ENCODE results near the gene C14orf180.
"Not testable (repeated sequence)": the region's sequence is repeated elsewhere in the genome, so short reads cannot be mapped to it uniquely, and the experiment has no call there.

The C14orf180 gene

GRCh38 chr14:104611881-104612280 lies 32.3 kb downstream of the C14orf180 start:
- no peak for DNase-seq (ENCODE audit: low read depth)

GRCh38 chr14:104614126-104614812 lies 34.7 kb downstream of the C14orf180 start:
- no peak for DNase-seq (ENCODE audit: low read depth)

DNA sequence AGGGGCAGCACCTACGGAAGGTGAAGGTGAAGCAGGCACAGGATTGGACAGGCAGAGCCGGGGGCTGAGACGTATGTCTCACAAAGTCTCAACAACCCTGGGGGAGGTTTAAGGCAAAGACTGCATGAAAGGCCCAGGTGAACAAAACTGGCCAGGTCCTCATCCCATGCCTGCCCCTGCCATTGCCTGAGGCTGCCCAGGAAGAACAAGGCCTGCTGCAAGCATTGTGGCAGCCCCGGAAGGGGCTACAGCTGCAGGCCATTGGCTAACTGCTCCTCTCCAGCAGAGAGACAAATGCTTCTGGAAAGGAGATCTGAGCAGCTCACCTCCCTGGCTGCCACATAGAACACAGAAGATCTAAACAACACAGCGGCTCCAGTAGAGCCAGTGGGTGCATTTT lies 45.4 kb downstream of the C14orf180 start:
- DNase-seq (ENCODE audit: low read depth) = no peak

- no peak for DNase-seq (ENCODE audit: low read depth)
Measured at GRCh38 chr14:104632781-104633180, 53.2 kb downstream of the C14orf180 start.

DNA sequence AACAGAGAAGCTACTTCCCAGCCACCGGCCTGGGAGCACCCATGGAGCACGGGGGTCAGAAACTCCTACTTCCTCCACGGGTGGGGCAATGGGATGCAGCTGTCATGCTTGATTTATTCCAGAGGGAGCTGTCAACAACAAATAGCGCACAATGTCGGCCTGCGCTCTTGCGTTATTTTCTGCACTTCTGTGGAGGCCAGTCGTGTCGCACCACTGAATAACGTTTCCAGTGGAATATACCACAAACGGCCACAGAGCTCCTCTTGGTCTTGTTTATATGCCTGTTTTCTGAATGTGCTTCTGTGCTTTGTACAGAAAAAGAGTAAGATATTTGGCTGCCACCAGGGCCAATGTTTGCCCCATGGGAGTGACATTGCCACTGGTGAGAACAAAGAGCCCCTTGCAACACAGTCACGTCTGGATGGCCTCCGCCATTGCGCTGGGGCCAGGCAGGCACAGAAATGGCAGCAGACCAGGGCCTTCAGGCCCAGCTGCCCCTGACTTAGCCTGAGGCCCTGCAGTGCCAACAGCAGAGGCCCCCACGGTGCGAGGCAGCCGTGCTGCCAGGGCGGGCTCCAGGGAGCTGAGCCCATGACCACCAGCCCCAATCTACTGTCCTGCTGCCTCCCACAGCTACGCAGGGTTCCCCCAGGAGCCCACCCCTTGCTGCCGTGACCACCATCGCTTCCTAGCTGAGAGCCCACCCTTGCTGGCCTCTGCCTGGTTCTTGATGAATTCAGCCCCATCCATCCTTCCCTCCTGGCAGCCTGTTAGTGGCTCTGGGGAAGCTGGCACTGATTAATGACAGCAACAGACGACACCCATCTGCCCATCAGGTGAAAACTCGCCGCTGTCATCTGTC lies 53.9 kb downstream of the C14orf180 start:
- no peak for DNase-seq (ENCODE audit: low read depth)

GRCh38 chr14:104634138-104634760 lies 54.7 kb downstream of the C14orf180 start:
- DNase-seq (ENCODE audit: low read depth) = no peak

GRCh38 chr14:104634886-104635570 lies 55.5 kb downstream of the C14orf180 start:
- DNase-seq (ENCODE audit: low read depth) = no peak

DNA sequence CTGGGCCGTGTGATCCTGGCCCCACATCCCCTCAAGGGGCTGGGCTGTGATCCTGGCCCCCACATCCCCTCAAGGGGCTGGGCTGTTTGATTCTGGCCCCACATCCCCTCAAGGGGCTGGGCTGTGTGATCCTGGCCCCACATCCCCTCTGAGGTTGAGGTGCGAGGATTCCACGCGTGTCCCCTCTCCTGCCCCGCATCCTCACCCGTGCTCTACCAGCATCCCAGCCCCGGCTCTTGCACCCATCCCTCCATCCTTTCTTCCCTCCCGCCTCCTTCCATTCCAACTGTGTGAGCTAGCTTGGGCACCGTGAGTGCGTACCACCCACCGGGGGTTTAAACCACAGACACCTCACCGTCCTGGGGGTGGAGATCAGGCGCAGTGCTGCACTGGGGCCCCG lies 56.2 kb downstream of the C14orf180 start:
- no peak for DNase-seq (ENCODE audit: low read depth)

DNA sequence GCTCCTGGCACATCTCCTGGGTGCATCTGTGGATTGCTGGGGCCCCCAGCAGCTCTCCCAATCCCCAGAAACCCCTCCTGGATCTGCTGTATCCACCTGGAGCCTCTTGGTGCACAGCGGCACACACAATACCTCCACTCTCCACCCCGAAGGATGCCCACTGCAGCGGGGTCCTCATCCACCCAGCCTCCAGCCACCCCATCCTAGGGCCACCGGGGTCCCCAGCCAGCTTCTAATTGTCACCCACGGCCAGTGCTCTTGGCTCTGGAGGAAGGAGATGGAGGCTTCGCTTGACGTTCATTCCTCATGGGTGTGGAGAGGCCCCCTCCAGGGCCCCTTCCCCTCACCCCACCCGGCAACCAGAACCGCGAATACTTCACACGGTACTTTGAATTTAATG lies 56.6 kb downstream of the C14orf180 start:
- DNase-seq (ENCODE audit: low read depth) = no peak

DNA sequence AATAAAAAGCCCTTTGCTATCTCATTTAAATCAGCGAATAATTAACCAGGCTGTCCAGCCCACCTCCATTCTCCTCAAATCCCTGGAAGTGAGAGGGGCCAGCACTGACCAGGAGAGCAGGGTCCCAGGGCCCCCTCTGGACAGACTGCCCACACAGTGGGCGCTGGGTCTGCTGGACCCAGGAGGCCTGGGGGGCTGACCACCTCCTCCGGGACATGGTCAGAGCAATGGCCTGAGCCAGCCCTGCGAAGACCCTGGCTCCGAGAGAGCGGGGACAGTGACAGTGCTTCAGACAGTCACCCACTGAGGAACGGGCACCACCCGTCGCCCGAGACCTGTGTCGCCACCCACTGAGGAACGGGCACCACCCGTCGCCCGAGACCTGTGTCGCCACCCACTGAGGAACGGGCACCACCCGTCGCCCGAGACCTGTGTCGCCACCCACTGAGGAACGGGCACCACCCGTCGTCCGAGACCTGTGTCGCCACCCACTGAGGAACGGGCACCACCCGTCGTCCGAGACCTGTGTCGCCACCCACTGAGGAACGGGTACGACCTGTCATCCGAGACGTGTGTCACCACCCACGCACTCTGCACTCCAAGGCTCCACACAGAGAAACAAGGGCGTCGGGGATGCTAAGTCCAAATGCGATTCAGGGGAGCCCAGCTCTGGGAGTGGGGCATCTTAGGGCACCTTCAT lies 57.4 kb downstream of the C14orf180 start:
- DNase-seq (ENCODE audit: low read depth) = not testable (repeated sequence)

DNA sequence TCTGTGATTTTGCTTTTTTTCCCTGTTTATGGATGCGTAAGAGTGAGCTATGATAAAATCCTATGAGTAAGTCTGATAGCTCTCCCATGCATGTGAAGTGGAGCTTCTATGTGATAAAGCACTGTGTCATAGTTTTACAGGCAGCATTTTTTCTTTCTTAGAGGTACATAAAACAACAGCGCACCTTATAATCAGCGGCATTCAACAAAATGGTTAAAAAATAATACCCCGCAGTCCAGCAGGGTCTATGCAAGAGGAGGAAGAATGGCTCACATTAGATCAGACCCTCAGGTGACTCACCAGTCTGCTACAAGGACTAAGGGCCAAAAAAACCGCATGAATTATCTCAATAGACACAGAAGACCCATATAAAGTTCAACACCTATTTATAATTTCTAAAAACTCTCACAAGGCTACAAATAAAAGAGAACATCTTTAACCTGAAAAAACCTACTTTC lies 58.0 kb downstream of the C14orf180 start:
- no peak for DNase-seq (ENCODE audit: low read depth)

DNA sequence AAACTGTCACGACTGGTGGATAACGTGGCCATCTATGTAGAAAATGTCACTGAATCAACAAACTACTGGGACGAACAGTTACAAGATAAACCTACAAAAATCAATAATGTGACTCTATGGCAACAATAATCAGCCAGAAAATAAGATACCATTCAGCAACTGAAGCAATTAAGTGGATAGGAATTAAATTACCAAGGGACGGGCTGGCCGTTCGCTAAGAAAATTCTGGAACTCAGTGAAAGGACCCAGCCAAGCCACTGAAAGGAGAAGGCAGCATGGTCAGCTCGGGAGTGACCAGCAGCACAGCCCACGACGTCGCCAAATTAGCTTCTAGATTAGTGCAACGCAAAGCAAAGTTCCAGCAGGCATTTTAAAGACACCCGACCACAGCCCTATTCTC lies 58.6 kb downstream of the C14orf180 start:
- no peak for DNase-seq (ENCODE audit: low read depth)

DNA sequence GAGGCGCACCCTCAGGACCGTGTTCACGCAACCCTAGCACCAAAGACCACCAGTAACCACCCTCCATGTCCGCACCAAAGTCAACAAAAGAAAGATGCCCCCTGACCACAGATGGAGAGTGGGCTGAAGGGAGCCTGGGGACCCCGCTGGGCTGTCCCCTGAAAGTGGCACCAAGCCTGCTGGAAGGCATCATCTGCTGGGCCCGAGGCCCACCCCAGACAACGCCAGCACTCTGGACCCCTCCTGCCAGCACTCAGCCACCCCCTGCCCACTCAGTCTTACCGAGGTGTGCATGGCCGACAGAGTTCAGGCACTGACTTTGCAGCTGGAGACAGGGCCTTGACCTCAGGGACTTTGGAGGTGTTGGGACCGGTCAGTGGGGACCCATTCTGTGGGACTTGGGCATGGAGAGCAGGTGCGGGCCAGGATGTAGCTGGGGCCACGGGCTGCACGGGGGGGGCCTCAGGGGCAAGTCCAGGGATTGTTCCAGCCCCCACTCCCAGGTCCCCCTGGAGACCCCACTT lies 59.4 kb downstream of the C14orf180 start:
- DNase-seq (ENCODE audit: low read depth) = no peak

GRCh38 chr14:104639471-104639870 lies 59.9 kb downstream of the C14orf180 start:
- no peak for DNase-seq (ENCODE audit: low read depth)
